Right lobe of liver (tissue), 6 donors: Measurements from ENCODE around the gene RELCH. TPM values are rescaled to one million over a fixed set of nuclear protein-coding genes. Genes with fewer than 3 reads are reported as not detected.
A peak's percentile ranks its signal among the peaks of the same experiment; 100 is the strongest.

Experiments
- ATAC-seq, 4 donors: fragments of 200-7000 bp; cut with Tn5 transposase; one replicate each; pipeline ENCODE4 v1.9.1; 2020; ENCODE audit warnings: mild to moderate bottlenecking in 4 of 4, moderate library complexity in 4 of 4
- DNase-seq, 3 donors: peaks; one replicate each; pipeline ENCODE4 v3.0.0-alpha.2; 2020
- H3K27ac ChIP-seq, 3 donors: fragments of 200-600 bp; one replicate each; pipeline ENCODE4 v1.8.0; 2022
- H3K27me3 ChIP-seq, 2 donors: fragments of 200-600 bp; one replicate each; pipeline ENCODE4 v1.8.0; 2022
- H3K36me3 ChIP-seq, 4 donors: fragments of 200-600 bp; sonication (generic) in 1 of 4; one replicate each; pipeline versions ENCODE4 v1.5.1 to v1.8.0; 2017 to 2022; ENCODE audit warnings: control low read depth in 1 of 4
- H3K4me1 ChIP-seq, 4 donors: fragments of 200-600 bp; sonication (generic) in 1 of 4; one replicate each; pipeline versions ENCODE4 v1.5.1 to v1.8.0; 2017 to 2022; ENCODE audit warnings: control low read depth in 1 of 4
- H3K4me3 ChIP-seq, 3 donors: fragments of 200-600 bp; one replicate each; pipeline ENCODE4 v1.8.0; 2022
- H3K9me3 ChIP-seq, 4 donors: fragments of 200-600 bp; sonication (generic) in 1 of 4; one replicate each; pipeline versions ENCODE4 v1.5.1 to v1.8.0; 2017 to 2022; ENCODE audit warnings: control low read depth in 1 of 4
- CTCF ChIP-seq, 4 donors: fragments of 200-600 bp in 3 of 4; fragments of 450-650 bp in 1 of 4; IDR thresholded peaks; one replicate each; pipeline versions ENCODE4 v1.5.1 to v1.8.0; 2016 to 2022; ENCODE audit warnings: antibody characterized with exemption in 4 of 4, mild to moderate bottlenecking in 2 of 4
- POLR2A ChIP-seq: fragments of 450-650 bp; IDR thresholded peaks from one replicate; pipeline ENCODE4 v1.6.1; 2017; ENCODE audit warnings: antibody characterized with exemption, mild to moderate bottlenecking
- whole genome bisulfite sequencing: methylation state at CpG from one replicate; pipeline ENCODE4 v1.1.6; 2018; ENCODE audit warnings: low coverage, low lambda C conversion rate; ENCODE audit not compliant: insufficient coverage; ENCODE audit errors: missing lambda C conversion rate; 5-methylcytosine and 5-hydroxymethylcytosine counted together
- intact Hi-C, 2 donors: fragments of 100-400 bp; cut with DNase I; formaldehyde crosslinking; loops; one replicate each; pipeline versions ENCODE4 v1.11.2 to v1.14.1; 2022
- total RNA-seq, 6 experiments: library from RNA; depleted of rRNA in 2 of 6; stranded (reverse); fragments of >200 nt in 2 of 6; fragmentation: NEBNext Ultra II Directional in 3 of 6; extraction: Animal tissue kit (Norgen Biotek cat#: 25700) in 3 of 6; gene quantifications; one replicate each; pipeline versions ENCODE4 v1.1.0 to v1.2.4, GENCODE V29; 2016 to 2023
- donor health status: DM: no; HTN: yes; CAD: no.
- donor health status: DM: no; HTN: no; CAD: no.
- donor health status: DM: no; HTN: no; CAD: no.
- donor health status: DM: no; HTN: yes; CAD: no.
- donor health status: DM: no; HTN: yes; CAD: no.

RELCH gene
- total RNA-seq, 6 experiments from 2014 or later = 9.7 to 16.7 (median 11.5) TPM

DNA sequence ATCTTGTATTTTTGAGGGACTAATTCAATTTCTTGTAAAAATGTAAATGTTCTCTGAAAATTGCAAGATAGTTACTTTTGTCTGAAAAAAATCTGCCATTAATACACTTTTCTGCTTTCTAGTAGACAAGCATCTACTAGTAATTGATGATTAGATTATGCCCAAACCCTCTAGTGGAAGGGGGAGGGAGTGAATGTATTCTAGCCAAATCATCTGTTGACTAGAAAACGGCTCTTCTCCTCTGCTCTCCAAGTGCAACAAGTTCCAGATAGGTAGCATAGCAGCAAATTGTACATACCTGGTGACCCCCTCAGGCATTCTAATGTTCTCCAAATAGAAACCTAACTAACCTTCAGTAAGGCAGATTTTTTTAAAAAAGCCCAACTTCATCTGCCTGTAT lies 58.6 kb downstream of the RELCH start:
- WGBS = 40% methylated on average over 1 of the region's 1 CpG
- H3K4me1 ChIP-seq = peaks cover 0 to 13% (median 5%) of the 10 kb centered on the region in 4 donors

DNA sequence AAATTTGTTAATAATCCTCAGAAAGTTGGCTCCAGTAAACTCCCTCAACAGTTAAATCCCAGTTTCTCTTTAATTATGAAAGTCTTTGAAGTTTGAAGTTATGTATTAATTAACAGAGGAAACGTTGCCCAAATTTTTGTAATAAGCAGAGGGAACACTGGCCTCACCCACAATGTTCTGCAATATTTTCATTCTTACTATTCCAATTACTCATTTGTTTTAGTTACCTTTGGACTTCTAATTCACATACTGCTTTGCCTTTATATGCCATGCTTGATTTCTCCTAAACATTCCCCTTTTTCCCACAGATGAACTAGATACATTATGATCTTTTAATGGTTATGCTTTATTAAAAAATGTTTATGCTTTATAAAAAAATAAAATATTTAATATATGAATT lies 61.3 kb downstream of the RELCH start:
- peaks cover 0 to 15% (median 7%) of the 10 kb centered on the region in 4 donors for H3K4me1 ChIP-seq
- no peak overlapping the region for H3K27ac ChIP-seq
- H3K9me3 ChIP-seq = no peaks in the 10 kb centered on the region
- 15% methylated on average over 1 of the region's 1 CpG for WGBS
- no peak overlapping the region for H3K4me3 ChIP-seq
- no peaks in the 10 kb centered on the region for H3K27me3 ChIP-seq
- ATAC-seq = peak in 2 of 4 donors; percentile 29 to 69
- peaks cover 0 to 6% (median 2%) of the 10 kb centered on the region in 4 donors for H3K36me3 ChIP-seq
- intact Hi-C loops = loop anchor here in 1 of 2 donors (10.0 kb wide), 1 partner anchor 54 kb away; no protein-coding TSS in a partner anchor
- DNase-seq = no peak
- no peak for TF ChIP-seq POLR2A
- no peak for TF ChIP-seq CTCF (IDR thresholded peaks at IDR 0.05)

More for the DNA sequence above, 58.6 kb downstream of the RELCH start:
- Histone ChIP-seq H3K9me3 (no peaks in the 10 kb centered on the region), H3K27ac (no peak overlapping the region), H3K27me3 (no peaks in the 10 kb centered on the region), H3K4me3 (no peak overlapping the region), H3K36me3 (peaks cover 0 to 8% (median 2%) of the 10 kb centered on the region in 4 donors)
- DNase-seq = no peak
- no peak for ATAC-seq
- no peak for TF ChIP-seq CTCF (IDR thresholded peaks at IDR 0.05)
- no peak for TF ChIP-seq POLR2A
- intact Hi-C loops = loop anchor here in 1 of 2 donors (10.0 kb wide), 1 partner anchor 51 kb away; no protein-coding TSS in a partner anchor

DNA sequence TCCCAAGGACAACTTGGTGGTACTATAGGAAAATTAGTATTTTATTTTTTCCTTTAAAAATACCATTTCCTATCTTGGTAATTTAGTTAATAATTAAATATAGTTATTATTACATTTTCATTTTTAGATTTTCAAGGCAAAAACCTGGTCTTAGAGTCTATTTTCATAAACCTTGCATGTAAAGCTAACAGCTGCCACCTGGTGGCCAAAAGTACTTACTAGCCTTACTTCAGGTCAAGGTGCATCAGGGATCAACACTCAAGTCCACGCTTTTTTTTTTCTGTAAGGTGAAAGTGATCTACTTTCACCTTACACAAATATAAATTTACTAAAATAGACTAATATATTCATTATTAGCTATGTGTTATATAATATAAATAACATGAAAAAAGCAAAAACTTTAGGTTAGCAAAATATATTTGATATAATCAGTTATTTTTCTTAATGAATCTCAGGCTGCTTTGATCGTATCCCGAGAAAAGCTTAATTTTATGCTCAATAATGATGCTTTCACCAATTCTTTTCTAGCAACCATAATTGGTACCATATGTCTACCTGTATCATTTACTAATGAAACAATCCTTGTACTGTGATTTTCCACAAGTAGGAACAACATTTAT lies 62.5 kb downstream of the RELCH start:
- intact Hi-C loops = loop anchor here in 1 of 2 donors (10.0 kb wide), 1 partner anchor 55 kb away; no protein-coding TSS in a partner anchor
- Histone ChIP-seq H3K27ac (no peak overlapping the region), H3K4me3 (no peak overlapping the region), H3K27me3 (no peaks in the 10 kb centered on the region), H3K4me1 (peaks cover 0 to 15% (median 7%) of the 10 kb centered on the region in 4 donors), H3K9me3 (no peaks in the 10 kb centered on the region), H3K36me3 (peaks cover 0 to 4% (median under 1%) of the 10 kb centered on the region in 4 donors)
- DNase-seq = peak; percentile 56 to 71 (median 57)
- ATAC-seq = peak; percentile 84 to 91 (median 89)
- WGBS = 43% methylated on average over 3 of the region's 3 CpGs
- TF ChIP-seq POLR2A (no peak), CTCF (IDR thresholded peaks at IDR 0.05) (peak; percentile 64 to 90 (median 86))

DNA sequence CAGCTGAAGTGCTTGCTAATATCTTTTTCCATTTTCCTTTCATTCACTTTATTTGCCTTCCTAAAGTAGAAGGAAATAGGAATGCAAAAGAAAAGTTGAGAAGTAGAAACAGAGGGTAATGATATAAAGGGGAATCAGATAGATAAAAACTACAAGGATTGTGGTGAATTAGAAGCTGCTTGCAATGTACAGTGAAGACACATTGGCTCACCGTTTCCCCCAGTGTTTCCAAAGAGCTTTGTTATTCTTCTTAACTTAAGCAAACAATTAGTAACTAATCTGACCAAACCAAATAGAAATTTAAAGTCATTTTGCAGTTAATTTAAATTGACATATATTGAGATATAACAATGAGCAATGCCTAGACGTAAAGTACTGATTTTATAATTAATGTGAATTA lies 63.4 kb downstream of the RELCH start:
- H3K4me1 ChIP-seq = peaks cover 0 to 15% (median 7%) of the 10 kb centered on the region in 4 donors
- ATAC-seq (peak in 3 of 4 donors; percentile 38 to 58 (median 56)), DNase-seq (no peak)
- intact Hi-C loops = no loop called here
- 36% methylated on average over 2 of the region's 2 CpGs for WGBS
- H3K36me3 ChIP-seq = peaks cover 0 to 1% (median 0%) of the 10 kb centered on the region in 4 donors
- H3K4me3 ChIP-seq = no peak overlapping the region
- H3K27ac ChIP-seq = no peak overlapping the region
- H3K9me3 ChIP-seq = no peaks in the 10 kb centered on the region
- TF ChIP-seq POLR2A = no peak
- TF ChIP-seq CTCF (IDR thresholded peaks at IDR 0.05) = no peak
- no peaks in the 10 kb centered on the region for H3K27me3 ChIP-seq
